ENCODE measurements around the gene ILF3. TPM values are rescaled to one million over a fixed set of nuclear protein-coding genes. Genes with fewer than 3 reads are reported as not detected.
A peak's percentile ranks its signal among the peaks of the same experiment; 100 is the strongest.

The ILF3 gene
- total RNA-seq, 1 donor from 2014 or later: 861 TPM

DNA sequence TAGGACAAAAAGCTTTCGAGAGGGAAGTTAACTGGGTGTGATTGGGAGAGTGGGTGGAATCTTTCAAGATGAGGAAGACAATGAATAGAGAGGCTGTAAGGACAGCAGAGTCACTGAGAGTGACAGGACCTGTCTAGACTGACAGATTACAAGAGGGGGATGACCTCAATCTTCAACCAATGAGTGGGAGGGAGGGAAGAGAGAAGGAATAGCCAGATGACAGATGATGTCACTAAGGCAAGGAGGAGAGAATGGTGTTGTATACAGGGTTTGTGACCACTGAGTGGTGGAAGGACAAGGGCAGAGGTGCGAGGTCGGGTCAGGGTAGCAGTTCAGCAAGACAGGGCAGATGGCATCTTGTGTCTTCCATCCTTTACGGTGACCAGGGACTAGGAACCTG lies 5.8 kb upstream of the ILF3 start:
- Mint-ChIP-seq H3K36me3 (ENCODE audit: low read depth) (no peaks in the 10 kb centered on the region), H3K27me3 (ENCODE audit: low read depth) (no peaks in the 10 kb centered on the region), H3K9me3 (no peaks in the 10 kb centered on the region), H3K4me1 (peaks cover 36% of the 10 kb centered on the region), H3K4me3 (peak overlapping the region; percentile 50), H3K27ac (ENCODE audit: unreplicated experiment) (no peak overlapping the region)
- DNase-seq (ENCODE audit: low read depth, low spot score): no peak
- TF ChIP-seq CTCF (conservative IDR thresholded peaks at IDR 0.05): no peak

DNA sequence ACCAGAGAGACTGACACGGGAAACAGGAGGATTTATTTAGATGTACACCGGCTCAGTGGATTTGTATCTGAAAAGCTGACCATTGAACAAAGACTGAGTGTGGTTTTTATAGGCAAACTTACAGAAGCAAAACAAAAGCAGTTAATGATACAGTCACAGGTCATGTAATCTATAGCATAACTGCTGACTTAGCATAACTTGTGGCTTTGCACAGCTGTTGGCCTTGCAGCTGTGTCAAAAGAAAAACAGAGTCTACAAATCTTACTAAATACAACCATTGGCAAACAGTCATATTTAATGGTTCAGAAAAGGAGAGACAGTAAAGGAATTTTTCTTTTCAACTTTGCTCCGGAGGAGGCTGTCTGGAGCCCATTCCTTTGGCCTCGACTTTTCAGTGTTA lies 2.3 kb upstream of the ILF3 start:
- peaks cover 40% of the 10 kb centered on the region for H3K4me1 Mint-ChIP-seq
- peak overlapping the region; percentile 98 for H3K4me3 Mint-ChIP-seq
- H3K27ac Mint-ChIP-seq (ENCODE audit: unreplicated experiment): no peak overlapping the region
- peaks cover 23% of the 10 kb centered on the region for H3K27me3 Mint-ChIP-seq (ENCODE audit: low read depth)
- no peak for TF ChIP-seq CTCF (conservative IDR thresholded peaks at IDR 0.05)
- no peak for DNase-seq (ENCODE audit: low read depth, low spot score)
- peaks cover 22% of the 10 kb centered on the region for H3K36me3 Mint-ChIP-seq (ENCODE audit: low read depth)
- no peaks in the 10 kb centered on the region for H3K9me3 Mint-ChIP-seq

GRCh38 chr19:10653482-10653731 lies 739 bp upstream of the ILF3 start:
- peak overlapping the region; percentile 99 for H3K27ac Mint-ChIP-seq (ENCODE audit: unreplicated experiment)

DNA sequence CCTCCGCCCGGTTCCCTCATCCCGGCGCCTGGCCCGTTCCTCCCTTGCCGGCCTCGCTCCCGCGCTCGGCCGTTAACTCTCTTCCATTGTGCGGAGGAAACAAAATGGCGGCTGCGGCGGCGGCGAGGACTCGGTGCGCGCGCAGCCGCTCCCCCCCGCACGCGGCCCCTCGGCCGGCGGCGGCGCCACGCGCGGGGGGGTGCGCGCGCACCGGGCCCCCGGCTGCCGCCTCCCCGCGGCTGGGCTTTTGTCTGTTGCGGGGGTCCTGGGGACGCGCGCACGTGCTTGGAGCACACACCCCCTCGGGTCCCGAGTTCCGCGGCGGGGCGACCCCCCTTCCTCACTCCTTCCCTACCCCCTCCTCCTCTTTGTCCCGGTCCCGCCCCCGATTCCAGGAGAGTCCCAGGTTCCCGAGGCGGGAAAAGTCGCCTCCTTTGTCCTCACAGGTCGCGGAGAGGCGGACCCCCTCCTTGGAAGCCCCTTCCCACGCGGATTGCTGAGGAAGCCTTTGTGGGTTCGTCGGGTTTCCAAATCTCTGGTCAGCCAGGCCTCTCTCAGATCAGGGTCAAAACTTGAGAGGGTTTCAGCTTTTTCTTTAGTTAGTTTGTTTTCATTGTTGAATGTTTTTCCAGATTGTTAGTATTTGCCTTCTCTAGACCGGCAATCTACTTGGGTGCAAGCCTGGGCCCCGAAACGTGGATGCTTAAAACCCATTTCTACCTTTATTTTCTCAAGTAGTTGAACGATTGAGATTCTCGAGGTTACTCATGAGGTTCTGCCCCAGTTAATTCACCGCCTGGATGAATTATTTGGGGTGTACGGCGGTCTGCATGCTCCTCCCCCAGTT lies 687 bp downstream of the ILF3 start:
- Mint-ChIP-seq H3K27ac (ENCODE audit: unreplicated experiment) (peak overlapping the region; percentile 98), H3K27me3 (ENCODE audit: low read depth) (peaks cover 28% of the 10 kb centered on the region), H3K36me3 (ENCODE audit: low read depth) (peaks cover 29% of the 10 kb centered on the region), H3K4me3 (peak overlapping the region; percentile 98), H3K9me3 (no peaks in the 10 kb centered on the region), H3K4me1 (peaks cover 43% of the 10 kb centered on the region)
- TF ChIP-seq CTCF (conservative IDR thresholded peaks at IDR 0.05): no peak
- DNase-seq (ENCODE audit: low read depth, low spot score): peak; percentile 71

More at GRCh38 chr19:10653482-10653731, 739 bp upstream of the ILF3 start:
- peaks cover 42% of the 10 kb centered on the region for H3K4me1 Mint-ChIP-seq
- peaks cover 27% of the 10 kb centered on the region for H3K27me3 Mint-ChIP-seq (ENCODE audit: low read depth)
- DNase-seq (ENCODE audit: low read depth, low spot score): no peak
- no peak for TF ChIP-seq CTCF (conservative IDR thresholded peaks at IDR 0.05)
- H3K4me3 Mint-ChIP-seq: peak overlapping the region; percentile 98
- peaks cover 28% of the 10 kb centered on the region for H3K36me3 Mint-ChIP-seq (ENCODE audit: low read depth)
- H3K9me3 Mint-ChIP-seq: no peaks in the 10 kb centered on the region

DNA sequence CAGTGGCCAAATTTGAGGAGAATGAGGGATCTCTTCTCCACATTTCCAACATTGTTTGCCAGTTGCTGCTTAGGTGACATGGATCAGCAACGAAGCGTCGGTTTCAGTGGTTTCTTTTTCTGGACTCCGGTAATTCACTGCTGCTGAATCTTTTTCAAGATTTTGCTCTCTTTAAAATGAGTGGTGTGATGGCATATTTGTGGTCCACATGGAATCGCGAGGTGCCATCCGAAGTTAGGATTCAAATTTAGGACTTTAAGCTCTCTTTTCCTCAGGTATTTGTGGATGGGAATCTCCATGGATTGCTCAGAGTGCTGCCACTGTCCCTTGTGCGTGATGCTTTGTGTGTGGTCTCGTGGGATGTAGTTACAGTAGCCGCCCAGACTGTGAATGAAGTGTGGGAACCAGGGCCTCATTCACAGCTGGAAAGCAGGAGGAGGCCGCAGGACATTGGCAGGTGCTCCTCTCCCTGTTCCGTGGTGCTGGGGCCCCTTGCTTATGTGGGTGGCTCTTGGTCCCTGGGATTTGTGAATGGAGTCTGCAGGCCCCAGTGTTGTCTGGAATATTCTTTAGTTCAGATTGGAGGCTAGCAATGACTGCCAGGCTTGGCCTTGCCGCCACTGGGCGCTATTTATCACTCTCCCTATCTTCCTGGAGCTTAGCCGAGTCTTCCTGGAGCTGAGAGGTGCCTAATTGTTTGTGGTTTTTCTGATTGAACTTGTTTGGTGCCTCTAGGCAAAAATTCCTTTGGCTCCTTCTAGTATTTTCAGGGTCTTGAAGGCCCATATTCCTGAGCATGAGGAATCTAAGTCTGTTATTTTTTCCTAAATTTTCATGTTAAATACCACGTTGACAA lies 1.5 kb downstream of the ILF3 start:
- Mint-ChIP-seq H3K4me1 (peaks cover 42% of the 10 kb centered on the region), H3K27ac (ENCODE audit: unreplicated experiment) (peak overlapping the region; percentile 98), H3K27me3 (ENCODE audit: low read depth) (peaks cover 33% of the 10 kb centered on the region), H3K9me3 (no peaks in the 10 kb centered on the region), H3K4me3 (peak overlapping the region; percentile 98), H3K36me3 (ENCODE audit: low read depth) (peaks cover 34% of the 10 kb centered on the region)
- TF ChIP-seq CTCF (conservative IDR thresholded peaks at IDR 0.05): no peak
- no peak for DNase-seq (ENCODE audit: low read depth, low spot score)
